GM13976 (cell line): Measurements from ENCODE around the gene GRM1.
A peak's percentile ranks its signal among the peaks of the same experiment; 100 is the strongest.

Experiments
- DNase-seq: peaks from one replicate; pipeline ENCODE4 v3.0.0; 2012; ENCODE audit warnings: low spot score
- CTCF ChIP-seq: IDR thresholded peaks from 2 replicates; pipeline ENCODE4 v1.5.1; 2012; ENCODE audit warnings: borderline replicate concordance, mild to moderate bottlenecking; ENCODE audit not compliant: insufficient read depth; ENCODE audit errors: extremely low read depth, missing control alignments, control extremely low read depth
- in situ Hi-C: fragments of 300-500 bp; cut with MboI; formaldehyde crosslinking; loops from one replicate; pipeline ENCODE4 v1.12.0; 2022; ENCODE audit warnings: low sequenced_read_pairs, mixed read lengths, inconsistent platforms; ENCODE audit not compliant: unreplicated experiment

GRM1 gene

GRCh38 chr6:146028851-146029572 lies at the start of gene GRM1:
Gene GRM1, plus strand, starts transcription at chr6:146029062. Its CDS starts 456 bp downstream, at chr6:146029518.
- DNase-seq, result no peak
- no peak for TF ChIP-seq CTCF
- in situ Hi-C loops, result no loop called here

- in situ Hi-C loops, result no loop called here
Observed at GRCh38 chr6:146009338-146009737, 19.5 kb upstream of the GRM1 start.

GRCh38 chr6:146014233-146014632 lies 14.6 kb upstream of the GRM1 start:
- no peak for TF ChIP-seq CTCF
- DNase-seq, result no peak
- in situ Hi-C loops, result no loop called here

More at GRCh38 chr6:146009338-146009737, 19.5 kb upstream of the GRM1 start:
- TF ChIP-seq CTCF, result no peak
- DNase-seq, result no peak

GRCh38 chr6:146017672-146018071 lies 11.2 kb upstream of the GRM1 start:
- no peak for TF ChIP-seq CTCF
- no peak for DNase-seq
- in situ Hi-C loops, result no loop called here

GRCh38 chr6:146026873-146027272 lies 2.0 kb upstream of the GRM1 start:
- no peak for DNase-seq
- in situ Hi-C loops, result no loop called here

GRCh38 chr6:146027586-146028251 lies 1.1 kb upstream of the GRM1 start:
- peak; percentile 10 for DNase-seq
- TF ChIP-seq CTCF, result no peak
- in situ Hi-C loops, result no loop called here

More at GRCh38 chr6:146026873-146027272, 2.0 kb upstream of the GRM1 start:
- TF ChIP-seq CTCF, result no peak
